IMR-90 (cell line): ENCODE results near the gene ITGB2. TPM values are rescaled to one million over a fixed set of nuclear protein-coding genes. Genes with fewer than 3 reads are reported as not detected.

Experiments used
- ATAC-seq: fragments of 200-7000 bp; cut with Tn5 transposase; 2 replicates; pipeline ENCODE4 v1.9.1; 2020; ENCODE audit warnings: low read depth, mild to moderate bottlenecking, moderate library complexity
- BruUV-seq: library from RNA; stranded (reverse); fragments of 400-500 nt; replicated peaks from 2 replicates; lab custom pipeline; 2021; lab: Mats Ljungman, UMichigan
- CTCF ChIA-PET: fragments of 300-600 bp; formaldehyde crosslinking; extraction: SDS; loops from one replicate; lab custom pipeline; 2021; ENCODE audit warnings: antibody characterized with exemption; lab: Yijun Ruan, JAX
- POLR2A ChIA-PET: fragments of 300-600 bp; sonication (Branson Sonifier 250); formaldehyde crosslinking; loops from one replicate; lab custom pipeline; 2022; ENCODE audit warnings: antibody characterized with exemption; ENCODE audit not compliant: unreplicated experiment; lab: Charles Lee
- DNase-seq: peaks from one replicate; pipeline ENCODE4 v3.0.0; 2013
- H2AFZ ChIP-seq: replicated peaks from 2 replicates; pipeline ENCODE3; 2013; ENCODE audit warnings: low read length, mild to moderate bottlenecking; ENCODE audit not compliant: poor library complexity
- H2AK5ac ChIP-seq: 2 replicates; pipeline ENCODE4 v1.6.1; 2013; ENCODE audit warnings: low read depth, low read length, inconsistent platforms
- H2AK9ac ChIP-seq: replicated peaks from 2 replicates; pipeline ENCODE3; 2013; ENCODE audit warnings: mild to moderate bottlenecking, low read depth, low read length, moderate library complexity; ENCODE audit not compliant: poor library complexity
- H2BK120ac ChIP-seq: 2 replicates; pipeline ENCODE4 v1.6.1; 2013; ENCODE audit warnings: low read depth, low read length, inconsistent platforms
- H2BK15ac ChIP-seq: 3 replicates; pipeline ENCODE4 v1.6.1; 2013; ENCODE audit warnings: low read depth, low read length, inconsistent platforms
- H2BK20ac ChIP-seq: 2 replicates; pipeline ENCODE4 v1.6.1; 2013; ENCODE audit warnings: low read depth, mild to moderate bottlenecking, inconsistent platforms, low read length, moderate library complexity
- H2BK5ac ChIP-seq: 2 replicates; pipeline ENCODE4 v1.6.1; 2013; ENCODE audit warnings: mild to moderate bottlenecking, low read depth, low read length, inconsistent platforms; ENCODE audit not compliant: poor library complexity, severe bottlenecking
- H3K14ac ChIP-seq: replicated peaks from 2 replicates; pipeline ENCODE4 v1.6.1; 2013; ENCODE audit warnings: low read depth, low read length, inconsistent platforms
- H3K18ac ChIP-seq: 2 replicates; pipeline ENCODE4 v1.6.1; 2013; ENCODE audit warnings: low read depth, low read length, control low read depth
- H3K23ac ChIP-seq: 2 replicates; pipeline ENCODE4 v1.6.1; 2013; ENCODE audit warnings: low read depth, low read length, inconsistent platforms
- H3K27ac ChIP-seq: 2 replicates; pipeline ENCODE4 v1.5.1; 2013; ENCODE audit warnings: mild to moderate bottlenecking, control low read depth, low read length; ENCODE audit not compliant: insufficient read depth
- H3K27me3 ChIP-seq: 2 replicates; pipeline ENCODE4 v1.6.1; 2013; ENCODE audit warnings: low read length; ENCODE audit not compliant: control insufficient read depth, insufficient read depth
- H3K36me3 ChIP-seq: 2 replicates; pipeline ENCODE4 v1.6.1; 2013; ENCODE audit warnings: low read length, mixed read lengths; ENCODE audit not compliant: control insufficient read depth, insufficient read depth
- H3K4ac ChIP-seq: 2 replicates; pipeline ENCODE4 v1.6.1; 2013; ENCODE audit warnings: low read depth, low read length, inconsistent platforms
- H3K4me1 ChIP-seq: 2 replicates; pipeline ENCODE4 v1.6.1; 2013; ENCODE audit warnings: low read length, mixed read lengths; ENCODE audit not compliant: control insufficient read depth, insufficient read depth
- H3K4me2 ChIP-seq: 2 replicates; pipeline ENCODE4 v1.6.1; 2013; ENCODE audit warnings: low read depth, mild to moderate bottlenecking, control low read depth, low read length, moderate library complexity
- H3K4me3 ChIP-seq: 2 replicates; pipeline ENCODE4 v1.5.1; 2013; ENCODE audit warnings: low read depth, mild to moderate bottlenecking, control low read depth, low read length, moderate library complexity; ENCODE audit not compliant: insufficient read depth
- H3K56ac ChIP-seq: 2 replicates; pipeline ENCODE4 v1.6.1; 2013; ENCODE audit warnings: low read length, inconsistent platforms; ENCODE audit not compliant: insufficient read depth; ENCODE audit errors: extremely low read depth
- H3K79me1 ChIP-seq, 2 experiments: 2 replicates each; pipeline ENCODE4 v1.6.1; 2013; ENCODE audit warnings: low read length in 2 of 2, inconsistent platforms in 1 of 2, low read depth in 1 of 2
- H3K9ac ChIP-seq: 2 replicates; pipeline ENCODE4 v1.6.1; 2013; ENCODE audit warnings: low read depth, low read length, control low read depth
- H3K9me1 ChIP-seq: 2 replicates; pipeline ENCODE4 v1.6.1; 2013; ENCODE audit warnings: low read length, inconsistent platforms; ENCODE audit not compliant: insufficient read depth
- H3K9me3 ChIP-seq: 2 replicates; pipeline ENCODE4 v1.6.1; 2013; ENCODE audit warnings: low read length; ENCODE audit not compliant: control insufficient read depth, insufficient read depth
- H4K20me1 ChIP-seq: 2 replicates; pipeline ENCODE4 v1.6.1; 2013; ENCODE audit warnings: low read length, inconsistent platforms; ENCODE audit not compliant: insufficient read depth
- H4K5ac ChIP-seq: 2 replicates; pipeline ENCODE4 v1.6.1; 2013; ENCODE audit warnings: mild to moderate bottlenecking, low read depth, low read length, control low read depth
- H4K8ac ChIP-seq, 2 experiments: 2 replicates each; pipeline ENCODE4 v1.6.1; 2013; ENCODE audit warnings: low read depth in 2 of 2, low read length in 2 of 2, control low read depth in 1 of 2, inconsistent platforms in 1 of 2
- H4K91ac ChIP-seq: 2 replicates; pipeline ENCODE4 v1.6.1; 2013; ENCODE audit warnings: low read depth, low read length, inconsistent platforms; ENCODE audit not compliant: insufficient read depth
- BHLHE40 ChIP-seq: fragments of 150-350 bp; IDR thresholded peaks from 2 replicates; pipeline ENCODE4 v1.6.1; 2016; ENCODE audit warnings: mild to moderate bottlenecking, low read depth, low read length
- CEBPB ChIP-seq: IDR thresholded peaks from 2 replicates; pipeline ENCODE4 v1.6.1; 2012; ENCODE audit warnings: low read depth, low read length, improper control_type of control experiment
- CHD1 ChIP-seq: IDR thresholded peaks from 2 replicates; pipeline ENCODE4 v1.6.1; 2012; ENCODE audit warnings: low read depth, low read length, improper control_type of control experiment
- CTCF ChIP-seq: conservative IDR thresholded peaks from 2 replicates; pipeline ENCODE4 v1.5.1; 2012; ENCODE audit warnings: mild to moderate bottlenecking, low read depth, low read length, improper control_type of control experiment
- ELK1 ChIP-seq: fragments of 150-350 bp; IDR thresholded peaks from 2 replicates; pipeline ENCODE4 v1.6.1; 2016; ENCODE audit warnings: low read depth, mild to moderate bottlenecking, low read length, moderate library complexity, borderline replicate concordance
- FOS ChIP-seq: fragments of 150-350 bp; IDR thresholded peaks from 2 replicates; pipeline ENCODE4 v1.6.1; 2016; ENCODE audit warnings: low read depth, low read length
- MAFK ChIP-seq: IDR thresholded peaks from 2 replicates; pipeline ENCODE4 v1.6.1; 2012; ENCODE audit warnings: low read depth, low read length, improper control_type of control experiment
- MAZ ChIP-seq: IDR thresholded peaks from 2 replicates; pipeline ENCODE4 v1.6.1; 2012; ENCODE audit warnings: low read depth, mild to moderate bottlenecking, low read length, improper control_type of control experiment, moderate library complexity, borderline replicate concordance
- MXI1 ChIP-seq: IDR thresholded peaks from 2 replicates; pipeline ENCODE4 v1.6.1; 2012; ENCODE audit warnings: low read depth, mild to moderate bottlenecking, low read length, moderate library complexity, borderline replicate concordance
- NFE2L2 ChIP-seq: fragments of 150-350 bp; IDR thresholded peaks from 2 replicates; pipeline ENCODE4 v1.6.1; 2016; ENCODE audit warnings: low read depth, mild to moderate bottlenecking, low read length
- POLR2A ChIP-seq: IDR thresholded peaks from 2 replicates; pipeline ENCODE4 v1.6.1; 2012; ENCODE audit warnings: mild to moderate bottlenecking, low read depth, low read length
- RAD21 ChIP-seq: IDR thresholded peaks from 2 replicates; pipeline ENCODE4 v1.6.1; 2012; ENCODE audit warnings: low read length, improper control_type of control experiment
- RCOR1 ChIP-seq: IDR thresholded peaks from 2 replicates; pipeline ENCODE4 v1.6.1; 2012; ENCODE audit warnings: mild to moderate bottlenecking, low read length, improper control_type of control experiment; ENCODE audit not compliant: insufficient replicate concordance
- RFX5 ChIP-seq: IDR thresholded peaks from 2 replicates; pipeline ENCODE4 v1.8.0; 2012; ENCODE audit warnings: low read depth, mild to moderate bottlenecking, low read length, moderate library complexity
- SMC3 ChIP-seq: fragments of 150-350 bp; IDR thresholded peaks from 2 replicates; pipeline ENCODE4 v1.6.1; 2016; ENCODE audit warnings: low read depth, mild to moderate bottlenecking, antibody characterized with exemption, low read length, moderate library complexity
- USF2 ChIP-seq: fragments of 150-350 bp; IDR thresholded peaks from 2 replicates; pipeline ENCODE4 v1.6.1; 2017; ENCODE audit warnings: mild to moderate bottlenecking, antibody characterized with exemption, low read length, low read depth
- WGBS, 2 experiments: methylation state at CpG; one replicate each; pipeline versions ENCODE4 v1.1.5 to v1.1.7; 2013; ENCODE audit warnings: missing lambda C conversion rate in 2 of 2; ENCODE audit not compliant: insufficient read length in 1 of 2; ENCODE audit errors: extremely low coverage in 2 of 2; 5-methylcytosine and 5-hydroxymethylcytosine counted together
- dilution Hi-C: fragments of 300-500 bp; cut with HindIII; formaldehyde crosslinking; loops from one replicate; pipeline ENCODE4 v1.14.3; 2018; ENCODE audit warnings: low sequenced_read_pairs; ENCODE audit not compliant: unreplicated experiment
- in situ Hi-C: fragments of 300-500 bp; cut with MboI; formaldehyde crosslinking; loops from 3 replicates; pipeline ENCODE4 v1.14.3; 2019; ENCODE audit warnings: low sequenced_read_pairs, inconsistent platforms, mixed read lengths
- intact Hi-C: fragments of 100-400 bp; cut with micrococcal nuclease; formaldehyde crosslinking; loops from 2 replicates; pipeline ENCODE4 v1.10.0; 2022
- polyA plus RNA-seq, 3 experiments: library from polyadenylated mRNA; depleted of rRNA; stranded (reverse); fragments of >200 nt; gene quantifications; 2 replicates each; pipeline ENCODE4 v1.2.3, GENCODE V29; 2012; ENCODE audit warnings: low replicate concordance in 1 of 3
- total RNA-seq: library from RNA; depleted of rRNA; stranded (reverse); fragments of >200 nt; gene quantifications from 2 replicates; pipeline ENCODE4 v1.2.3, GENCODE V29; 2012

ITGB2 gene
- total and polyA plus RNA-seq, 2 of the 4 experiments (the other 2 are of a cell fraction): 0.14 TPM; not detected in 1

- ATAC-seq (no peak), DNase-seq (no peak)
- no peak overlapping the region for H2BK120ac ChIP-seq
- dilution Hi-C loops: no loop called here
- H3K56ac ChIP-seq: no peak overlapping the region
- H3K23ac ChIP-seq: no peak overlapping the region
- H2AK9ac ChIP-seq: no peak overlapping the region
- H2BK20ac ChIP-seq: no peak overlapping the region
- no peaks in the 10 kb centered on the region for H3K79me1 ChIP-seq
- intact Hi-C loops: no loop called here
- H3K27ac ChIP-seq: no peak overlapping the region
- no peak overlapping the region for H3K4me2 ChIP-seq
- H2BK15ac ChIP-seq: no peak overlapping the region
- peaks cover 65% of the 10 kb centered on the region for H3K27me3 ChIP-seq
- no peak overlapping the region for H2AK5ac ChIP-seq
- no peak overlapping the region; the same call in 1 of the 2 replicates for H3K14ac ChIP-seq
- no peaks in the 10 kb centered on the region for H3K36me3 ChIP-seq
- no peak overlapping the region for H4K91ac ChIP-seq
- no peak overlapping the region for H4K5ac ChIP-seq
- ChIA-PET POLR2A (no interaction called here), CTCF (no interaction called here)
- H4K8ac ChIP-seq: no peak overlapping the region
- H3K4ac ChIP-seq: no peak overlapping the region
- no peaks in the 10 kb centered on the region for H4K20me1 ChIP-seq
- no peaks in the 10 kb centered on the region for H3K9me1 ChIP-seq
- no peak overlapping the region for H2BK5ac ChIP-seq
- BruUV-seq: no TSS peak
- H3K4me1 ChIP-seq: no peaks in the 10 kb centered on the region; the same call in 1 of the 2 replicates
- no peak overlapping the region for H3K18ac ChIP-seq
- no peaks in the 10 kb centered on the region for H3K9me3 ChIP-seq
- H3K4me3 ChIP-seq: no peak overlapping the region
- no peak overlapping the region for H2AFZ ChIP-seq
- TF ChIP-seq ELK1: no peak
- TF ChIP-seq BHLHE40: no peak
- TF ChIP-seq RCOR1: no peak
- TF ChIP-seq SMC3: no peak
- TF ChIP-seq MAFK: no peak
- TF ChIP-seq MXI1: no peak
- no peak for TF ChIP-seq POLR2A
- no peak for TF ChIP-seq RFX5
- no peak for TF ChIP-seq CTCF
- TF ChIP-seq FOS: no peak
- no peak for TF ChIP-seq CEBPB
- TF ChIP-seq USF2: no peak
- no peak for TF ChIP-seq RAD21
- TF ChIP-seq CHD1: no peak
- no peak for TF ChIP-seq MAZ
- TF ChIP-seq NFE2L2: no peak
- H3K9ac ChIP-seq: no peak overlapping the region
- WGBS, 2 experiments: 60% methylated on average over 1 of the region's 7 CpGs; no CpG with 5 or more reads in 1 of the 2 experiments
- in situ Hi-C loops: no loop called here
Measured at GRCh38 chr21:44913425-44914175, 7.1 kb downstream of the ITGB2 start.
